ENCODE results near the gene TMEM231. TPM values are rescaled to one million over a fixed set of nuclear protein-coding genes. Genes with fewer than 3 reads are reported as not detected.

TMEM231 gene
- total RNA-seq, 1 donor from 2014 or later, result 10.8 TPM

DNA sequence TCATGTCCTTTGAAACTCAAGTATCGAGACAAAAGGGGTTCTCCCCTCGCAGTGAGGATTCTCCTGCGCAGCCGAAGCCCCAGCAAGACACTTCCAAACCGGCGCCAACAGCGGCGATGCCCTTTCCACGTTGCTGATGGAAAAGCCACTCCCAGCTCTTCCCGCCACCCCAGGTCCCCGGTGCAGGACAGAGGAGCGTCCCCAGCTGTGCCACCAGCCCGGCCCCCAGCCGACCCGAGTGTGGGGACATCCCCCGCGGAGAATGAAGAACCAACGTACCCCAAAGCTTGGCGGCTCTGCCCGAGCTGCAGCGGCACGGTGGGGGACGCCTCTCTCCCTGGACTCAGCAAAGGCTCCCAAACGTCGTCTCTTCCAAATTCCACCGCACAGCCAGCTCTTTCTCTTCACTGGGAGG is 61.4 kb downstream of the TMEM231 start:
- TF ChIP-seq, protein P1, sequence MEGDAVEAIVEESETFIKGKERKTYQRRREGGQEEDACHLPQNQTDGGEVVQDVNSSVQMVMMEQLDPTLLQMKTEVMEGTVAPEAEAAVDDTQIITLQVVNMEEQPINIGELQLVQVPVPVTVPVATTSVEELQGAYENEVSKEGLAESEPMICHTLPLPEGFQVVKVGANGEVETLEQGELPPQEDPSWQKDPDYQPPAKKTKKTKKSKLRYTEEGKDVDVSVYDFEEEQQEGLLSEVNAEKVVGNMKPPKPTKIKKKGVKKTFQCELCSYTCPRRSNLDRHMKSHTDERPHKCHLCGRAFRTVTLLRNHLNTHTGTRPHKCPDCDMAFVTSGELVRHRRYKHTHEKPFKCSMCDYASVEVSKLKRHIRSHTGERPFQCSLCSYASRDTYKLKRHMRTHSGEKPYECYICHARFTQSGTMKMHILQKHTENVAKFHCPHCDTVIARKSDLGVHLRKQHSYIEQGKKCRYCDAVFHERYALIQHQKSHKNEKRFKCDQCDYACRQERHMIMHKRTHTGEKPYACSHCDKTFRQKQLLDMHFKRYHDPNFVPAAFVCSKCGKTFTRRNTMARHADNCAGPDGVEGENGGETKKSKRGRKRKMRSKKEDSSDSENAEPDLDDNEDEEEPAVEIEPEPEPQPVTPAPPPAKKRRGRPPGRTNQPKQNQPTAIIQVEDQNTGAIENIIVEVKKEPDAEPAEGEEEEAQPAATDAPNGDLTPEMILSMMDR (IDR thresholded peaks at IDR 0.05; ENCODE audit: unreplicated experiment), result no peak
- peaks cover 22% of the 10 kb centered on the region for H3K4me1 Mint-ChIP-seq
- no peak for DNase-seq (ENCODE audit: low spot score in 2 of 2, unreplicated experiment in 2 of 2)
- no peaks in the 10 kb centered on the region for H3K9me3 Mint-ChIP-seq
- no peak overlapping the region for H3K27ac Mint-ChIP-seq
- peak overlapping the region; percentile 76 for H3K4me3 Mint-ChIP-seq
- peaks cover 25% of the 10 kb centered on the region for H3K27me3 Mint-ChIP-seq (ENCODE audit: low read depth)
- no peaks in the 10 kb centered on the region for H3K36me3 Mint-ChIP-seq

- H3K27ac Mint-ChIP-seq, result no peak overlapping the region
- no peaks in the 10 kb centered on the region for H3K36me3 Mint-ChIP-seq
- TF ChIP-seq, protein P1 (IDR thresholded peaks at IDR 0.05; ENCODE audit: unreplicated experiment), result no peak
Measured at GRCh38 chr16:75494184-75494583, 61.9 kb downstream of the TMEM231 start.

GRCh38 chr16:75491876-75492275 is 64.2 kb downstream of the TMEM231 start:
- no peaks in the 10 kb centered on the region for H3K36me3 Mint-ChIP-seq
- no peak overlapping the region for H3K27ac Mint-ChIP-seq
- peak in 1 of 2 experiments; percentile 72 for DNase-seq (ENCODE audit: low spot score in 2 of 2, unreplicated experiment in 2 of 2)
- H3K9me3 Mint-ChIP-seq, result no peaks in the 10 kb centered on the region
- TF ChIP-seq, protein P1 (IDR thresholded peaks at IDR 0.05; ENCODE audit: unreplicated experiment), result no peak
- no peak overlapping the region for H3K4me3 Mint-ChIP-seq
- peaks cover 20% of the 10 kb centered on the region for H3K4me1 Mint-ChIP-seq
- H3K27me3 Mint-ChIP-seq (ENCODE audit: low read depth), result peaks cover 18% of the 10 kb centered on the region

More at GRCh38 chr16:75494184-75494583, 61.9 kb downstream of the TMEM231 start:
- Mint-ChIP-seq H3K4me3 (peak overlapping the region; percentile 76), H3K4me1 (peaks cover 21% of the 10 kb centered on the region), H3K9me3 (no peaks in the 10 kb centered on the region), H3K27me3 (ENCODE audit: low read depth) (peaks cover 25% of the 10 kb centered on the region)
- no peak for DNase-seq (ENCODE audit: low spot score in 2 of 2, unreplicated experiment in 2 of 2)

- H3K9me3 Mint-ChIP-seq, result no peaks in the 10 kb centered on the region
- TF ChIP-seq, protein P1 (IDR thresholded peaks at IDR 0.05; ENCODE audit: unreplicated experiment), result no peak
- no peak overlapping the region for H3K27ac Mint-ChIP-seq
- peaks cover 31% of the 10 kb centered on the region for H3K4me1 Mint-ChIP-seq
- H3K36me3 Mint-ChIP-seq, result no peaks in the 10 kb centered on the region
- H3K4me3 Mint-ChIP-seq, result no peak overlapping the region
- no peaks in the 10 kb centered on the region for H3K27me3 Mint-ChIP-seq (ENCODE audit: low read depth)
- no peak for DNase-seq (ENCODE audit: low spot score in 2 of 2, unreplicated experiment in 2 of 2)
Measured at GRCh38 chr16:75488322-75488721, 67.7 kb downstream of the TMEM231 start.

Other genes starting within 250 kb of the TMEM231 start
- gene CFDP1, start 122.7 kb downstream of the TMEM231 start, total RNA-seq, result 86.7 to 89.1 TPM (median 87.0 TPM) in 3 replicates
- gene TMEM170A, start 91.6 kb downstream of the TMEM231 start, total RNA-seq, result 37.1 to 40.2 TPM (median 38.4 TPM) in 3 replicates
- 1.9 to 2.4 TPM (median 2.1 TPM) in 3 replicates for gene CHST6, start 60.8 kb downstream of the TMEM231 start, total RNA-seq
- 0.40 to 0.50 TPM (median 0.49 TPM) in 3 replicates for gene CHST5, start 20.1 kb downstream of the TMEM231 start, total RNA-seq
- gene GABARAPL2, start 10.1 kb upstream of the TMEM231 start, total RNA-seq, result 71.9 to 75.6 TPM (median 74.9 TPM) in 3 replicates
- 54.5 to 58.7 TPM (median 55.7 TPM) in 3 replicates for gene ADAT1, start 67.0 kb upstream of the TMEM231 start, total RNA-seq
- gene KARS1, start 91.4 kb upstream of the TMEM231 start, total RNA-seq, result 110 to 117 TPM (median 114 TPM) in 3 replicates
- 47.3 to 51.0 TPM (median 49.1 TPM) in 3 replicates for gene TERF2IP, start 91.5 kb upstream of the TMEM231 start, total RNA-seq
- not detected in 3 replicates for gene CPHXL2, start 120.8 kb upstream of the TMEM231 start, total RNA-seq
- gene DUXB, start 145.2 kb upstream of the TMEM231 start, total RNA-seq, result not detected in 3 replicates
- not detected in 3 replicates for gene CPHXL, start 170.2 kb upstream of the TMEM231 start, total RNA-seq